ENCODE data around the gene CHAF1A.

Gene CHAF1A

DNA sequence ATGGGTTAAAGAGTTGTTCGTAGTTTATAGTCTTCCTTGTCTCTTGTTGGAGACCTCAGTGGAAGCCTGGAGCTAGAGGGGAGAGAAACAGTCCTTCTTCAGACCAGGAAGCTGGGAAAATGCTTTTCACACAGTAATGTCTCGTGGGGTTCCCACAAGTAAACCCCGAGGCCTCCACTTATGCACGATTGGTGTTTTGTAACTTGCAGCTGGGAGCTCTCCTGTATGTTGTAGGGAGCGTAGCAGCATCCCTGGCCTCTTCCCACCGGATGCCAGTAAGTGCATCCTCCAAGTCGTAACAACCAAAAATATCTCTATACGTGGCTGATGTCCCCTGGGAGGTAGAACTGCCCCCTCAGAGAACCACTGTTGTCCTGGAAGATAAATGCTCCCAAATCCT lies 3.5 kb downstream of the CHAF1A start:
- DNase-seq (ENCODE audit: low read depth): no peak

DNA sequence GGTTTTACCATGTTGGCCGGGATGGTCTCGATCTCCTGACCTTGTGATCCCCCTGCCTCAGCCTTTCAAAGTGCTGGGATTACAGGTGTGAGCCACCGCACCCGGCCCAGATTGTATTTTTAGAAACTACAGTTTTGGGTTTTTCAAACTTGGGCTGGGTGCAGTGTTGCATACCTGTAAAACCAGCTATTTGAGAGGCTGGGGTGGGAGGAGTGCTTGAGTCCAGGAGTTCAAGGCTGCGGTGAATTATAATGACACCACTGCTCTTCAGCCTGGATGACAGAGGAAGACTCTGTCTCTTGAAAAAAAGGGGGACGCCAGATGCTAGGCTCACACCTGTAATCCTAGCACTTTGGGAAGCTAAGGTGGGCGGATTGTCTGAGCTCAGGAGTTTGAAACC lies 4.2 kb downstream of the CHAF1A start:
- no peak for DNase-seq (ENCODE audit: low read depth)

DNA sequence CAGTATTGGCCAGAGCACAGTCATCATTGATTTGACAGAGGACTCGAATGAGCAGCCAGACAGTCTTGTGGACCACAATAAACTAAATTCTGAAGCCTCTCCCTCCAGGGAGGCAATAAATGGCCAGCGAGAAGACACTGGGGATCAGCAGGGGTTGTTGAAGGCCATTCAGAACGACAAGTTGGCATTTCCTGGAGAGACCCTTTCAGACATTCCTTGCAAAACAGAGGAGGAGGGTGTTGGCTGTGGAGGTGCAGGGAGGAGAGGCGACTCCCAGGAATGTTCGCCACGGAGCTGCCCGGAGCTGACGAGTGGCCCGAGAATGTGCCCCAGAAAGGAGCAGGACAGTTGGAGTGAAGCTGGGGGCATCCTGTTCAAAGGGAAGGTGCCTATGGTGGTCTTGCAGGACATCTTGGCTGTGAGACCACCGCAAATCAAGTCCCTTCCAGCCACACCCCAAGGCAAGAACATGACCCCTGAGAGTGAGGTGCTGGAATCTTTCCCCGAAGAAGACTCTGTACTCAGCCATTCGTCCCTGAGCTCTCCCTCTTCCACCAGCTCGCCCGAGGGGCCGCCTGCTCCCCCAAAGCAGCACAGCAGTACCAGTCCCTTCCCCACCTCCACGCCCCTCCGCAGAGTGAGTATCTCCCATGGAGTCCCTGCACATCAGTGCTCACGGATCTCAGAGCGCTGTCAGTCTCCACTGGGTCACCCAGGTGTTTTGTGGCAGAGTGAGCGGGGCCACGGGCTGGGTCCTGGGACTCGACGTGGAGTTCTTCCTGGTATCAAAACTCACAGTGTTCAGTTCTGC lies 6.9 kb downstream of the CHAF1A start:
- DNase-seq (ENCODE audit: low read depth): no peak

- DNase-seq (ENCODE audit: low read depth): no peak
Observed at GRCh38 chr19:4413588-4413987, 11.1 kb downstream of the CHAF1A start.

DNA sequence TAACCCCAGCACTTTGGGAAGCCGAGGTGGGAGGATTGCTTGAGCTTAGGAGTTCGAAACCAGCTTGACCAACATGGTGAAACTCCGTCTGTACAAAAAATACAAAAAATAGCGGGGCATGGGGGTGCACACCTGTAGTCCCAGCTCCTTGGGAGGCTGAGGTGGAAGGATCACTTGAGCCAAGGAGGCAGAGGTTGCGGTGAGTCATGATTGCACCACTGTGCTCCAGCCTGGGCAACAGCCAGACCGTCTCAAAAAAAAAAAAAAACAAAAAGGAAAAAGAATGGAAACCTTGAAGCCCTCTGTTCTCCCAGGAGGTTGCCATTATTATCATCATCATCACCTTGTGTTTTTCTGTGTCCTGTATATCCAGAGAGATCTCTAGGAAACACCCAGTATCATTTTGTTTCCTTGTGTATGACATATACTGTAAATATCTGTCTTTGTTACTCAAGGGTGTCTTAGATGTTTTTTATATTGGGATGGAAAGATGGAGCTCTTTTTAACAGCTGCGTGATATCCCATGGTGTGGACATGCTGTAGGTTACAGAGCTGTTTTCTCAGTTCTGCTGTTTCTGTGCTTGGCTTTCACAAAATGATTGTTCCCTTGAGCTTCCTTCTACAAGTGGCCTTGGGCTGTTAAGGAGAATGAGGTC lies 11.8 kb downstream of the CHAF1A start:
- DNase-seq (ENCODE audit: low read depth): no peak

DNA sequence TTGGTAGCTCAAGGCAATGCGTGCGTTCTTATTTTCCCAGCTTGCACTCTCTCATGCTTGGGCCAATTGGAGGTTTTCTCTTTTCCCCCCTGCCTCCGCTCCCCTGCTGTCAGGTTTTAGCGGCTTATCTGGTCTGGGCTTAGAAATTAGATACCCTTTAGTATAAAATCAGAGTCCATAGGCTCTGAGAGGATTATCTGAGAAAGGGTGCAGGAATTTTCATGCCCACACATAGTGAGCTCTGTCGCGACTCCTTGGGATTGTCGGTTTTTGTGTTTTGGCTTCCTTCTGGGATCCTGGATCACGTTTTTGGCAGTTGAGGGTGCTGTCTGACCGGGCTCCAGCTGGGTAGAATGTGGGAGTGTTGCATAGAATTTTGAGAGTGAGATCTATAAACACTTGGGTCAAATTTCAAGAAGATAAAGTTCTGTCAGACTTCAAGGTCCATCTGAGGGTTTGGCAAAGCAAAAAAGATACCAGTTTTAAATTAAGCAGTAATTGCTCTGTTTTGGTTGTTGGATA lies 12.4 kb downstream of the CHAF1A start:
- no peak for DNase-seq (ENCODE audit: low read depth)

DNA sequence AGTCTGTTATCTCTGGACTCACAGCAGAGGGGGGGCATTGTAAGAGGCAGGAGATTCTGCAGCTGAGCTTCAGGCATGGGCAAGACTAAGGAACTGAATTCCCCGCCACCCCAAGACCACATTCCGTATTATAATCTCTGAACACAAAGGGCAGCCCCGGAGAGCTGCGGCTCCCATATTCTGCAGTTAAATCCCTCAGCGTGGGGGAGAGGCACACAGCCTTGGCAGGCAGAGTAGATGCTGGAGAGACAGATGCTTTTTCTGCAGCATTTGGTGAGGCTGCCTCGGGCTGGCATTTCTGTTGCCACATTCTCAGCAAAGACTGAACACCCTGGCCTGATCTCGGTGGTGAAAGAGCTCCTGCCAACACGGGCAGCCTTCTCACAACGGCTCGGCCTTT lies 12.9 kb downstream of the CHAF1A start:
- no peak for DNase-seq (ENCODE audit: low read depth)

- no peak for DNase-seq (ENCODE audit: low read depth)
Observed at GRCh38 chr19:4416268-4416667, 13.8 kb downstream of the CHAF1A start.

- no peak for DNase-seq (ENCODE audit: low read depth)
Observed at GRCh38 chr19:4423416-4424126, 21.1 kb downstream of the CHAF1A start.

DNA sequence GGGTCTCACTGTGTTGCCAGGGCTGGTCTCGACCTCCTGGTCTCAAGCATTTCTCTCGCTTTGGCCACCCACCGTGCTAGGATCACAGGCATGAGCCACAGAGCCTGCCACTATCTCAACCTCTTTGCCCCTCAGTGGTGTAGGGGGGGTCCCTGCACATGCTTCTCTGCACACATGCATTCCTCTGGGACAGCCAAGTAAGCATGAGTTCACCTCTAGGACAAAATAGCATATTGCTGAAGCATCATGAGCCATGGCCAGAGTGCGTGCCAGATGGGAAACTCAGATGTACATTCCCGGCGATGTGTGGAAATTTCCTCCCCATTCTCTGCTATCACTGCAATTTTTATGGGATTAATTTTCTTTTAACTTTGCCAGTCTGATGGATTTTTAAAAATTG lies 23.1 kb downstream of the CHAF1A start:
- no peak for DNase-seq (ENCODE audit: low read depth)

GRCh38 chr19:4428326-4428975 lies 26.0 kb downstream of the CHAF1A start:
- DNase-seq (ENCODE audit: low read depth): no peak

- DNase-seq (ENCODE audit: low read depth): no peak
Observed at GRCh38 chr19:4429256-4429655, 26.8 kb downstream of the CHAF1A start.

DNA sequence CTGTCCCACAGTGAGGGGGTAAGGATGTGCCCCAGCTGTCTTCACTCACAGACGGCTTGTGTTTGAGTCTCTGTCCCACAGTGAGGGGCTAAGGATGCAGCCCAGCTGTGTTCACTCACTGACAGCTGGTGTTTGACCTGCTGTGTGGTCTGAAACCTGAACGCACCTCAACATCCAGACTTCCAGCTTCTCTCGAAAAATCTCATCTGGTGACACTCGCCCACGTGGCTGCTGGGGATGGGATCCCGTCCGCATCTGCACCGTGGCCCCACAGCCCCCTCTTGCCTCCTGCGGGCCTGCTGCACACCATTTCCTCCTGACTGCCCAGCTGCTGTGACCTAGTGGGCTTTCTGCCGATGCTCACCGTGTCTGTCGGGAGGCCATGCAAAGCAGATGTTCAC lies 27.3 kb downstream of the CHAF1A start:
- no peak for DNase-seq (ENCODE audit: low read depth)

GRCh38 chr19:4430760-4431159 lies 28.3 kb downstream of the CHAF1A start:
- DNase-seq (ENCODE audit: low read depth): no peak

DNA sequence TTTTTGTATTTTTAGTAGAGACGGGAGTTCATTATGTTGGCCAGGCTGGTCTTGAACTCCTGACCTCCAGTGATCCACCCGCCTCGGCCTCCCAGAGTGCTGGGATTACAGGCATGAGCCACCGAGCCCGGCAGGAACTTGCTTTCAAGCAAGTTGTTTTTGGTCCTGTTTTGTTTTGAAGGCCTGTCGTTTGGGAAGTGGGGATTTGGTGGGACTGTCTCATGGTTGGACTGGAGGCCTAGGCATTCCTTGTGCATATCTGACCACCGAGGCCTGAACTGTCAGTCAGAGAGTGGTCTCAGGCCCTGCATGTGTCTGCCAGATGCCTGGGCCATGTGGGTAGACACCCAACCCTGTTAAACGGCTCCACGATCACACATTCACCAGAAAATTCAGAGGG lies 28.9 kb downstream of the CHAF1A start:
- no peak for DNase-seq (ENCODE audit: low read depth)

DNA sequence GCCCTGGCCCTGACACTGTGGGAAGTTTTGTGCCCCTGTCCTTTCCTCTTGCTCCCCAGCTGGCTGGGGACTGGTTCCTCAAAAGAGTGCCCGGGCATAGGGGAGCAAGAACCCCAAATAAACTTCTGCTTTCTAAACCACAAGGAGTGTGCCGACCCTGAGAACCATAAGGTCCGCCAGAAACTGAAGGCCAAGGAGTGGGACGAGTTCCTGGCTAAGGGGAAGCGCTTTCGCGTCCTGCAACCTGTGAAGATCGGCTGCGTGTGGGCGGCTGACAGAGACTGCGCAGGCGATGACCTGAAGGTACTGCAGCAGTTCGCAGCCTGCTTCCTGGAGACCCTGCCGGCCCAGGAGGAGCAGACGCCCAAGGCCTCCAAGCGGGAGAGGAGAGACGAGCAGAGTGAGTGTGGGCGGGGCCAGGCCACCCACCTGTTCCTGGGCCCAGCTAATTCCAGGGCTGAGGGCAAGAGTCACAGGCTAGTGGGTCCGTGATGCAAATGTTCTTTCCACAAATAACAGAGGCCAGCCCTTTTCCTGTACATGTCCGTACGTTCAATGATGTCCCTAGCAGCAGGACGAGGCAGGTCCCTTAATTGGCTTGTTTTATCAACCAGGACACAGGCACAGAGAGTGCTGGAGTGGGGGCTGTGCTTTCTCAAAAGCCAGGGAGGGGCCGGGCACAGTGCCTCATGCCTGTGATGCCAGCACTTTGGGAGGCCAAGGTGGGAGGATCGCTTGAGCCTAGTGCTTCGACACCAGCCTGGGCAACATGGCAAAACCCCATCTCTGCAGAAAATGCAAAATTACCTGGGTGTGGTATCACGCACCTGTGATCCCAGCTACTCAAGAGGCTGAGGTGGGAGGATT lies 29.6 kb downstream of the CHAF1A start:
- DNase-seq (ENCODE audit: low read depth): no peak

GRCh38 chr19:4432918-4433506 lies 30.6 kb downstream of the CHAF1A start:
- DNase-seq (ENCODE audit: low read depth): no peak

DNA sequence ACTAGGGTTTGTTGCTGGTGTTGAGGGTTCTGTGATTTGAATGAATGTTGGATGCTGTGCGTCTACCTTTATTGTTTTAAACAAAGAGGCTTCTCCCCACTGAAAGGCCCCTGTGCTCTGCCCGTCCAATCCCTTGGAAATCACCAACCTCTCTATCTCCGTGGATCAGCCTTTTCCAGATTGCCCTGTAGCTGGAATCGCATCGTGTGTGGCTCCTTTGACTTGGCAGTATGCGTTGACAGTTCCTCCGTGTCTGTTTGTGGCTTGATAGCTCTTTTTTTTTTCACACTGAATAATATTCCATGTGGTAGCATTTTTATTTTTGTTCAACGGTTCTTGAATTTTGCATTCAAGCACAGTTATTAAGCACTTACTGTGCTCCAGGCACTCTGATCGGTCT lies 32.0 kb downstream of the CHAF1A start:
- DNase-seq (ENCODE audit: low read depth): no peak

GRCh38 chr19:4436231-4436630 lies 33.8 kb downstream of the CHAF1A start:
- DNase-seq (ENCODE audit: low read depth): no peak

- DNase-seq (ENCODE audit: low read depth): no peak
Observed at GRCh38 chr19:4437103-4437502, 34.7 kb downstream of the CHAF1A start.

- DNase-seq (ENCODE audit: low read depth): no peak
Observed at GRCh38 chr19:4439243-4439642, 36.8 kb downstream of the CHAF1A start.

Data from HS-27A (cell line).